NCI-H2196 (cell line): ENCODE measurements around the gene SPAG16.
"Not testable (repeated sequence)": the region's sequence is repeated elsewhere in the genome, so short reads cannot be mapped to it uniquely, and the experiment has no call there.

Experiments
- DNase-seq: peaks from one replicate; lab custom pipeline; 2025; ENCODE audit not compliant: unreplicated experiment; lab: John Stamatoyannopoulos, UW

Gene SPAG16

GRCh38 chr2:213691351-213691750 lies 407.1 kb downstream of the SPAG16 start:
- DNase-seq, result no peak

GRCh38 chr2:213696442-213696841 lies 412.2 kb downstream of the SPAG16 start:
- DNase-seq, result no peak

DNA sequence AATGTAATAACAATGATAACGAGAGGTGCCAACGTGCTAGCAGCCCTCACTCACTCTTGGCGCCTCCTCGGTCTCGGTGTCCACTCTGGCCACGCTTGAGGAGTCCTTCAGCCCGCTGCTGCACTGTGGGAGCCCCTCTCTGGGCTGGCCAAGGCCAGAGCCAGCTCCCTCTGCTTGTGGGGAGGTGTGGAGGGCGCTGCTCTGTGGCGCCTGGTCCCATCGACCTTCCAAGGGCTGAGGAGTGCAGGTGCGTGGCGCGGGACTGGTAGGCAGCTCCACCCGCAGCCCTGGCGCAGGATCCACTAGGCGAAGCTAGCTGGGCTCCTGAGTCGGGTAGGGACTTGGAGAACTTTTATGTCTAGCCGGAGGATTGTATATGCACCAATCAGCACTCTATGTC lies 417.1 kb downstream of the SPAG16 start:
- DNase-seq, result not testable (repeated sequence)

- DNase-seq, result no peak
Observed at GRCh38 chr2:213703406-213704098, 419.3 kb downstream of the SPAG16 start.

DNA sequence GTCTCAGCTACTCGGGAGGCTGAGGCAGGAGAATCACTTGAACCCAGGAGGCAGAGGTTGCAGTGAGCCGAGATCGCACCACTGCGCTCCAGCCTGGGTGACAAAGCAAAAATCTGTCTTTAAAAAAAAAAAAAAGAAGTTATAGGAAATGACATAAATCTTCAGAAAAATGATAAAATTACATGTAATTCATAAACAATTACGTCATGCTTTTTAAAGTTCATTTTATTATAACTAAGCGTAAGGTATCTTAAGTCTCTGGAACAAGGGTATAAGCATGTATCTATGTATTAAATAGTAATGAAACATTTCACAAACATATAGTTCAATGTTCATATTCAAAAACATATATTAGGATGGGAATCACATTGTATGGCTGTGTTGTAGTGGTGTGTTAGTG lies 425.9 kb downstream of the SPAG16 start:
- no peak for DNase-seq

GRCh38 chr2:213718411-213718810 lies 434.1 kb downstream of the SPAG16 start:
- not testable (repeated sequence) for DNase-seq

DNA sequence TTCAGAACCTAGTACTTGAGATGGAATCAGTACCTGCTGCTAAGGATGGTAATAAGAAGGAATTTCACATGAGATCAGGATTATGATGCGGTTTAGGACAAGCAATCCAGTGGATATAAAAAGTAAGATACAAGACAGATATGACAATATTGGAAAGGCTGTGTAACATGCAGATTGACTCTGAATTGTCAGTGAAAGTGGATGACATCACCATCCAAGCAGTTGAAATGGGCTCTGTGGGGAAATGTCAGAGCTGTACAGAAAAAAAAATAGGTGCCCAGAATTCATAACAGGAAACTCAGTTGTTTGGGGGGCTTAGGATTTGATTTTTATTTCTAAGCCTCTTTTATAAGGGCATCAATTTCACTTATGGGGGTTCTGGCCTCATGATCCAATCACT lies 438.3 kb downstream of the SPAG16 start:
- DNase-seq, result no peak

GRCh38 chr2:213723041-213723560 lies 438.8 kb downstream of the SPAG16 start:
- DNase-seq, result no peak

GRCh38 chr2:213723707-213724106 lies 439.4 kb downstream of the SPAG16 start:
- no peak for DNase-seq

DNA sequence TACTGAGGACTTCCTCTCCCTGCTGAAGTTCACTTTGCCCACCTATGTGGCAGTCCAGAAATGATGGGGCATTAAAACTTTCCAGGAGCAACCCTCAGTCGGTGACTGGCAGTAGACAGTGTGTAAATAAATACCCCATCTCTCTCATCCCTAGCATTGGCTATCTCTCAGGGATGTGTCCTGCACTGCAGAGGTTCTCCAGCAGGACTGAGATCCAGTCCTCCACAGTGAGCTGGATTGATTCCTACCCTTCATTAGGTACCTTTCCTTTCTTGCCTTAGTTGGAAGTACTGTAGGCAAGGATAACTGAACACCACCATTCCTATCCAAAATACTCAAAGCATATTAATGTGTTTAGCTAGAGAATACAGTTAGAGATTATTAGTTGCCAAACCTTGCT lies 441.8 kb downstream of the SPAG16 start:
- DNase-seq, result no peak

DNA sequence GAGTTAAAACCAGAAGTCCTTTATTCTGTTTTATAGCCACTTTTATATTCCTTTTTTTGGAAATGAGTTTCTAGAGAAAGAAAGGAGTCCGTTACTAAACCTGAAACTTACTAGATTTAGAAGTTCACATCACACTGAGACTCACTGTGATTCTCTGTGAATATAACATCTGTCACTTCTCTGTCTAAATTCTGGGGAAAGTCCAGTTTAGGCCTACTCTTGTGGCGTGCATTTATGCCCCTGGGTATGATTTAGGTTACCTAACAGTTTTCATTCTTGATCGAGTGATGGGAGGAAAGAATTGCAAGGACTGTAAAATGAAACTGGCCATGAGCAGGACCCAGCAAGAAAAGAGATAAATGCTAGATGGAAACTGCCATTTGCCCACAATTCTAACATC lies 449.6 kb downstream of the SPAG16 start:
- no peak for DNase-seq

GRCh38 chr2:213740453-213740852 lies 456.2 kb downstream of the SPAG16 start:
- DNase-seq, result no peak

DNA sequence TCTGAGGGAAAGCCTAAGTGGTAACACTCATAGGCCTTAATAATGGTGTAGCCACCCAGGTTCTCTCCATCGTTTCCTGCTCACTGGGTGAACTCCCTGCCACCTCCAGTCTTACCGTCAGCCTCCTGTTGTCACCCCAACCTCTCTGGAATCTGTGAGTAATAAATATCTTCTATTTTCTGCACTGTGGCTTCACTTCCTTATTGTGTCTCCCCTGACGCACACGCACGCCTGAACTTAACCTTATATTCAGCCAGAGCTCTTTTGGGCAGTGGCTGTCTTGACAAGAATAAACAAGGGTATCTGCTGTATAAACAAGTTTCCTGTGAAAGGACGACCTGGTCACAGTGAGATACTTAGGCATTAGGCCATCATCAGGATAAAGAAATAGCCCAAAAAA lies 467.2 kb downstream of the SPAG16 start:
- DNase-seq, result no peak

DNA sequence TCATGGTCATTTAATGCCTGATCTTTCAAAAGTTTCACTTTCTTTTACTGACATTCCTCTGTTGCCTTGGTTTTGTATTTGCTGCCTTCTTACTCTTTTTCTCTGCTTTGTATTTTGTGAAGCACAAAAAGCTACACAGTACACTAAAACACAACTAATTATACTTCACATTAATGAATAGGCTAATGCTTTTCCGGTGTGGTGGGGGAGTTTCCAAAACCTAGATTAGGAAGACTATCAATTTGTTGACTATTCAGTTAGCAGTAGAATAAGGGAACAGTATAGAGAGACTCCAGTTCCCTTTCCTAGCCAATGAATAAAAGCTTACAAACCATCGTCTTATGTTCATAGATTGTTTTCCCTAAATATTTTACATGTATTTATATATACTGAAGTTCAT lies 468.3 kb downstream of the SPAG16 start:
- DNase-seq, result no peak

DNA sequence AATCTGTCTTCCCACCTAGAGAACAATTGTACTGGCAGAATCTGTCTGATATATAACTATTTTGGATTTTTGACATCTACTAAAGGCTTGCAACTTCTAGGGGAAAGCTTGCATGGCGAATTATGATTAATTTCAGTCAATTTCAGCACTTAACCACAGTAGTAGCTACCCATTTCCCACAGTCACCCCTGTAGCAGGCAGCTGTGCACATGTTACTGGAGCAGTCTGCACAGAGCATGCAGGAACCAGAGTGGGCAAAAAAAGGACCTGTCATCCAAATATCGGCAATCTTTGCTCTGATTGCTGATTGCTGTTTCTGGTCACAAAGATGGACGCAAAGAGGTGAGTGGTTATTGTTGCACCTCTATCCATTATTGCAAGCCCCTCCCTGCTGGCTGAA lies 473.3 kb downstream of the SPAG16 start:
- no peak for DNase-seq

- no peak for DNase-seq
Observed at GRCh38 chr2:213763354-213763753, 479.1 kb downstream of the SPAG16 start.

DNA sequence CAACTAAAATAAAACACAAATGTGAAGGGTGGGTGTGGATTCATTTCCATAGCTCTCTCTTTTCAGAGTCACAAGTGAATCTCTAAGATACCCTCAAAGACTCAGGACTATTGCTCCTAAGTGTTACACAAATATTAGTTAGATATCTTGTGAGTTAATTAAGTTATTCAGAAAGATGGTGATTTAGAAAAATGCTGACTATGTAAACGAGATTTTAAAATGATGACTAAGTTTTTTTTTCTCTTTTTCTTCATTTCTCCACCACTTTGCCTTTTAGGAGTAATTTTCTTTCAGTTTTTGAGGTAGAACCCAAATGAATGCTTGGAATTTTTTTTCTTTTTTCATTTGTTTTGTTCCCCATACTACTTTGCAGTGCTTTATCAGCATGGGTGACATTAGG lies 479.7 kb downstream of the SPAG16 start:
- no peak for DNase-seq

GRCh38 chr2:213764849-213765248 lies 480.6 kb downstream of the SPAG16 start:
- DNase-seq, result no peak

- no peak for DNase-seq
Observed at GRCh38 chr2:213766062-213766461, 481.8 kb downstream of the SPAG16 start.

DNA sequence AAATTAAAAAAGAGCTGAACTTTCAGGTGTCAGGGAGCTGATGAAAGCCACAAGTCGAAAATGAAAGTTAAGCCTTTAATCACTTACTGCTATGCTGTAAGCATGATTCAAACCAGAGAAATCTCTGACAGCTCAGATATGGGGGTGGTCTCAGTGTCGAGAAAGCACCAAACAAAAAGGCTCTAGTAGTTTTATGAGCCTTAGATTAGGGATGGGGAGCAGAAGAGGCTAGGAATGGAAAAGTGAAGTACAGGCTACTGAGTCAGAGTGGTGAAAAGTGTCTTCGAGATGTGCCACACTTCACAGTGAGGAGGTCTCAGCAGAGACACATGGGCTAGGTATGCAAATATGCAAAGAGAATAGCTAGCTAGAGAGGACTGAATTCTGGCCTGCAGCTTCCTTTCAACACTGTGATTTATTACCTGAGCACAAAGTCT lies 482.2 kb downstream of the SPAG16 start:
- no peak for DNase-seq

GRCh38 chr2:213787869-213788268 lies 503.6 kb downstream of the SPAG16 start:
- no peak for DNase-seq

DNA sequence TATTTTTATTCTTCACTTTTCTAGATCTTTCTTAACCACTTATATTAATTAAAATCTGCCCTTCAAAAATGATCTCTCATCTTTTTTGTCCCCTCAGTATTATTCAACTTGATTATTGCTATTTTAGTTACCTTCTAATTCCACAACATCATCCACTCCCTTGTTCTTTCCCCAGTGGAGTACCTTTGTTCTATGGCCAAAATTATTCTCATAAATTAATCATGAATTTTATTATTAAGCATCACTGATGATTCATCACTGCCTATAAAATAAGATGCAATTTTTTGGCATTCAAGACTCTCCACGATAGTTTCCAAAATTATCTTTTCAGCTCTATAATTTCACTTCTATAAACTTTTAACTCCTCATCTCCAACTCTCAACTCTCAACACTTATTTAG lies 505.7 kb downstream of the SPAG16 start:
- DNase-seq, result no peak

- no peak for DNase-seq
Observed at GRCh38 chr2:213792045-213792444, 507.8 kb downstream of the SPAG16 start.
